GM12891 (cell line): Measurements from ENCODE around the gene XXYLT1.

Source experiments
- PAX5 ChIP-seq: IDR thresholded peaks from 2 replicates; pipeline ENCODE4 v1.6.1; 2011; ENCODE audit warnings: low read length, moderate library complexity, mild to moderate bottlenecking; ENCODE audit not compliant: insufficient read depth, severe bottlenecking
- POLR2A ChIP-seq: IDR thresholded peaks from 2 replicates; pipeline ENCODE4 v1.6.1; 2011; ENCODE audit warnings: low read depth, low read length, control low read depth
- POLR2AphosphoS5 ChIP-seq: IDR thresholded peaks from 2 replicates; pipeline ENCODE4 v1.6.1; 2011; ENCODE audit warnings: low read depth, low read length, control low read depth
- SPI1 ChIP-seq: IDR thresholded peaks from 2 replicates; pipeline ENCODE4 v1.6.1; 2011; ENCODE audit warnings: low read depth, low read length, control low read depth
- TAF1 ChIP-seq: IDR thresholded peaks from 2 replicates; pipeline ENCODE4 v1.6.1; 2011; ENCODE audit warnings: low read depth, low read length, control low read depth

GRCh38 chr3:195306369-195306768 lies 35.4 kb upstream of the XXYLT1 start:
- TF ChIP-seq SPI1 (no peak), POLR2A (no peak), TAF1 (no peak), POLR2AphosphoS5 (no peak), PAX5 (no peak)
